K562 (cell line): ENCODE measurements around the gene APP. TPM values are rescaled to one million over a fixed set of nuclear protein-coding genes. Genes with fewer than 3 reads are reported as not detected.

Source experiments
- ATAC-seq: fragments of 200-7000 bp; cut with Tn5 transposase; 3 replicates; pipeline ENCODE4 v1.9.1; 2020; ENCODE audit warnings: moderate library complexity
- BruUV-seq: library from RNA; stranded (reverse); fragments of 400-500 nt; replicated peaks from 2 replicates; lab custom pipeline; 2021; lab: Mats Ljungman, UMichigan
- CTCF ChIA-PET: fragments of 300-600 bp; formaldehyde crosslinking; extraction: SDS; loops from one replicate; lab custom pipeline; 2021; ENCODE audit warnings: low intra/inter-chr PET ratio; lab: Yijun Ruan, JAX
- POLR2A ChIA-PET: fragments of 300-600, 350-650 bp; sonication (Branson Sonifier 250); formaldehyde crosslinking; extraction: SDS; loops from one replicate; lab custom pipeline; 2021; ENCODE audit warnings: antibody characterized with exemption, inconsistent platforms; lab: Yijun Ruan, JAX
- DNase-seq, 4 experiments: peaks; one replicate each; pipeline versions ENCODE4 v3.0.0 to v3.0.0-alpha.2; 2011 to 2018; ENCODE audit warnings: low spot score in 3 of 4, mixed read lengths in 3 of 4; ENCODE audit errors: extremely low read depth in 1 of 4
- FAIRE-seq: peaks from 2 replicates; lab custom pipeline; 2011; peaks lifted over from hg19 to GRCh38; lab: Jason Lieb, UNC
- H2AFZ ChIP-seq: 2 replicates; pipeline ENCODE4 v1.6.0; 2011; ENCODE audit warnings: low read depth, low read length, control low read depth, inconsistent platforms
- H3K27ac ChIP-seq: fragments of 200-600 bp; 3 replicates; pipeline ENCODE4 v1.8.0; 2011; ENCODE audit warnings: low read depth, mild to moderate bottlenecking, control low read depth, inconsistent platforms, low read length, moderate library complexity, mixed read lengths; ENCODE audit errors: extremely low read depth
- H3K27me3 ChIP-seq, 2 experiments: fragments of 300-600 bp in 1 of 2; 2 replicates in 1 of 2; 3 replicates in 1 of 2; pipeline versions ENCODE4 v1.6.0 to v1.8.0; 2011; ENCODE audit warnings: inconsistent platforms in 2 of 2, low read length in 2 of 2, mild to moderate bottlenecking in 1 of 2, mixed read lengths in 1 of 2, moderate library complexity in 1 of 2; ENCODE audit not compliant: control insufficient read depth in 2 of 2, insufficient read depth in 2 of 2
- H3K36me3 ChIP-seq: fragments of 300-600 bp; 3 replicates; pipeline ENCODE4 v1.8.0; 2011; ENCODE audit warnings: mild to moderate bottlenecking, low read length, inconsistent platforms; ENCODE audit not compliant: control insufficient read depth, insufficient read depth
- H3K4me1 ChIP-seq, 2 experiments: fragments of 200-600 bp in 1 of 2; replicated peaks in 1 of 2; 2 replicates in 1 of 2; 3 replicates in 1 of 2; pipeline versions ENCODE4 v1.5.1 to v1.8.0; 2011; ENCODE audit warnings: inconsistent platforms in 2 of 2, low read length in 2 of 2, mild to moderate bottlenecking in 1 of 2, mixed read lengths in 1 of 2, moderate library complexity in 1 of 2; ENCODE audit not compliant: control insufficient read depth in 2 of 2, insufficient read depth in 2 of 2
- H3K4me2 ChIP-seq: 2 replicates; pipeline ENCODE4 v1.6.1; 2011; ENCODE audit warnings: low read length, control low read depth, inconsistent platforms, mixed read lengths; ENCODE audit not compliant: insufficient read depth
- H3K4me3 ChIP-seq: fragments of 200-600 bp; sonication (generic), shearing (Covaris generic); 2 replicates; pipeline ENCODE4 v1.5.1; 2016; ENCODE audit warnings: control low read depth, inconsistent platforms
- H3K79me2 ChIP-seq: fragments of 200-600 bp; 3 replicates; pipeline ENCODE4 v1.8.0; 2011; ENCODE audit warnings: low read length, inconsistent platforms; ENCODE audit not compliant: control insufficient read depth, insufficient read depth
- H3K9ac ChIP-seq, 2 experiments: 2 replicates each; pipeline versions ENCODE4 v1.6.0 to v1.6.1; 2011; ENCODE audit warnings: low read depth in 2 of 2, low read length in 2 of 2, control low read depth in 1 of 2, inconsistent platforms in 1 of 2, mild to moderate bottlenecking in 1 of 2, mixed read lengths in 1 of 2; ENCODE audit not compliant: insufficient read depth in 1 of 2
- H3K9me1 ChIP-seq: one replicate; pipeline ENCODE4 v1.6.0; 2011; ENCODE audit warnings: inconsistent platforms, mild to moderate bottlenecking, low read length, moderate library complexity; ENCODE audit not compliant: control insufficient read depth, insufficient read depth
- H3K9me3 ChIP-seq: replicated peaks from 2 replicates; pipeline ENCODE4 v1.5.1; 2011; ENCODE audit warnings: low read depth, low read length, inconsistent platforms; ENCODE audit not compliant: control insufficient read depth, insufficient read depth
- H4K20me1 ChIP-seq: replicated peaks from 2 replicates; pipeline ENCODE4 v1.6.1; 2011; ENCODE audit warnings: low read length, inconsistent platforms, mixed read lengths; ENCODE audit not compliant: control insufficient read depth, insufficient read depth
- MIER1 ChIP-seq: fragments of 450-650 bp; IDR thresholded peaks from 2 replicates; pipeline ENCODE4 v1.6.1; 2016; ENCODE audit warnings: antibody characterized with exemption, mild to moderate bottlenecking, low read depth
- NCOA6 ChIP-seq: fragments of 450-650 bp; IDR thresholded peaks from 2 replicates; pipeline ENCODE4 v1.6.1; 2017; ENCODE audit warnings: mild to moderate bottlenecking
- NUFIP1 ChIP-seq: fragments of 450-650 bp; IDR thresholded peaks from 2 replicates; pipeline ENCODE4 v1.6.1; 2018; ENCODE audit not compliant: partially characterized antibody
- POU5F1 ChIP-seq: fragments of 150-350 bp; IDR thresholded peaks from 2 replicates; pipeline ENCODE4 v1.6.1; 2014; ENCODE audit warnings: borderline replicate concordance, low read length, low read depth, mild to moderate bottlenecking; ENCODE audit not compliant: partially characterized antibody
- ZBTB1 ChIP-seq: sonication (generic); formaldehyde crosslinking; IDR thresholded peaks from 2 replicates; pipeline ENCODE4 v1.8.1; 2023; ENCODE audit warnings: missing genetic modification reagents, low read depth, mild to moderate bottlenecking, borderline replicate concordance
- WGBS: fragments of 100-300 bp; shearing (Covaris generic); methylation state at CpG from one replicate; pipeline ENCODE4 v1.1.6; 2016; ENCODE audit warnings: low coverage, mixed read lengths; ENCODE audit not compliant: insufficient coverage; ENCODE audit errors: missing lambda C conversion rate; 5-methylcytosine and 5-hydroxymethylcytosine counted together
- in situ Hi-C: fragments of 300-500 bp; cut with MboI; formaldehyde crosslinking; loops from 4 replicates; pipeline ENCODE4 v1.15.0; 2018; ENCODE audit warnings: inconsistent platforms, mixed read lengths
- intact Hi-C: fragments of 100-400 bp; cut with micrococcal nuclease; formaldehyde crosslinking; loops from 2 replicates; pipeline ENCODE4 v1.14.2; 2022
- polyA plus RNA-seq, 8 experiments: library from polyadenylated mRNA; depleted of rRNA in 4 of 8; stranded (reverse) in 5 of 8; unstranded in 3 of 8; fragments of >200 nt; fragmentation: Nextera tagmentation in 2 of 8; fragmentation: Illumina TruSeq in 1 of 8; extraction: Ambion mirVana in 2 of 8; extraction: Trizol in 1 of 8; gene quantifications; 2 replicates each; pipeline versions ENCODE4 v1.2.1 to v1.2.3, GENCODE V29; 2011 to 2014; ENCODE audit warnings: inconsistent platforms in 1 of 8, missing spikeins in 1 of 8
- total RNA-seq, 7 experiments: library from RNA; depleted of rRNA in 6 of 7; stranded (reverse); fragments of >200 nt in 6 of 7; fragmentation: Illumina TruSeq in 2 of 7; extraction: Trizol in 2 of 7; gene quantifications; 2 replicates each; pipeline versions ENCODE4 v1.2.1 to v1.2.3, GENCODE V29; 2011 to 2021; ENCODE audit warnings: low replicate concordance in 1 of 7
- TF ChIP-seq, protein P1 (sequence below): IDR thresholded peaks from 2 replicates; pipeline ENCODE4 v1.6.1; 2016; ENCODE audit warnings: missing genetic modification characterization, missing compliant biosample characterization
- TF ChIP-seq, protein P2 (sequence below): sonication (generic); formaldehyde crosslinking; IDR thresholded peaks from 2 replicates; pipeline ENCODE4 v1.8.0; 2023; ENCODE audit warnings: mild to moderate bottlenecking, missing genetic modification reagents
- TF ChIP-seq, protein P3 (sequence below): sonication (generic); formaldehyde crosslinking; IDR thresholded peaks from 2 replicates; pipeline ENCODE4 v1.8.1; 2023; ENCODE audit warnings: mild to moderate bottlenecking, missing genetic modification reagents
- TF ChIP-seq, protein P4 (sequence below): fragments of 450-650 bp; IDR thresholded peaks from 2 replicates; pipeline ENCODE4 v1.6.1; 2016; ENCODE audit warnings: mild to moderate bottlenecking
- TF ChIP-seq, protein P5 (sequence below): fragments of 450-650 bp; IDR thresholded peaks from 2 replicates; pipeline ENCODE4 v1.6.1; 2017; ENCODE audit warnings: antibody characterized with exemption, mild to moderate bottlenecking

The APP gene
- total and polyA plus RNA-seq, 9 of the 15 experiments (the other 6 are each of a cell fraction or from before 2014, with no cell fraction given) = 0.01 to 1.5 (median 0.16) TPM; not detected in 5

DNA sequence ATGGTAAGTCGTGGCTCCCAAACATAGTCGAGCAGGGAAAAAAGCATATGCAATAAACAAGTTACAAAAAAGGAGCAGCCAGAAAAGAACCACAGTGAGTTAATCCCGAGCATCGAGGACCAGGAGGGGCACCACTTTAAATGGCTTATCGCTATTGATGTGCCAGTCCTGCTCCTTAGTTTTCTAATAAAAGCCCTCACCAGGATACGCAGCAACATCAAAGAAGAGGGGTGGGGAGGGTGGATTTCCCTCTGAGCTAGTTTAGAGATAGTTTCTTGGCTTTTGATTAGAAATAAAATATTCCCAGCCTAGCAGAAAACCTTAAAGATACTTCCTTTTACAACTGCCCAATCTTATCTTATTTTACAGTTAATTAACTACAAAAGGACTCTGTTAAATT, 265.4 kb downstream of the APP start:
- Histone ChIP-seq H3K27me3 (no peaks in the 10 kb centered on the region), H3K9ac (no peak overlapping the region), H3K9me3 (no peaks in the 10 kb centered on the region), H4K20me1 (no peaks in the 10 kb centered on the region), H2AFZ (no peak overlapping the region), H3K36me3 (no peaks in the 10 kb centered on the region), H3K4me2 (no peak overlapping the region), H3K4me1 (no peaks in the 10 kb centered on the region), H3K27ac (no peak overlapping the region), H3K79me2 (no peaks in the 10 kb centered on the region), H3K9me1 (no peaks in the 10 kb centered on the region), H3K4me3 (no peak overlapping the region)
- in situ Hi-C loops (no loop called here), intact Hi-C loops (no loop called here)
- no peak for ATAC-seq
- no peak for DNase-seq
- ChIA-PET CTCF (no interaction called here), POLR2A (no interaction called here)
- no peak for FAIRE-seq
- BruUV-seq = no TSS peak
- WGBS = 0% methylated on average over 6 of the region's 6 CpGs
- TF ChIP-seq, protein P1, sequence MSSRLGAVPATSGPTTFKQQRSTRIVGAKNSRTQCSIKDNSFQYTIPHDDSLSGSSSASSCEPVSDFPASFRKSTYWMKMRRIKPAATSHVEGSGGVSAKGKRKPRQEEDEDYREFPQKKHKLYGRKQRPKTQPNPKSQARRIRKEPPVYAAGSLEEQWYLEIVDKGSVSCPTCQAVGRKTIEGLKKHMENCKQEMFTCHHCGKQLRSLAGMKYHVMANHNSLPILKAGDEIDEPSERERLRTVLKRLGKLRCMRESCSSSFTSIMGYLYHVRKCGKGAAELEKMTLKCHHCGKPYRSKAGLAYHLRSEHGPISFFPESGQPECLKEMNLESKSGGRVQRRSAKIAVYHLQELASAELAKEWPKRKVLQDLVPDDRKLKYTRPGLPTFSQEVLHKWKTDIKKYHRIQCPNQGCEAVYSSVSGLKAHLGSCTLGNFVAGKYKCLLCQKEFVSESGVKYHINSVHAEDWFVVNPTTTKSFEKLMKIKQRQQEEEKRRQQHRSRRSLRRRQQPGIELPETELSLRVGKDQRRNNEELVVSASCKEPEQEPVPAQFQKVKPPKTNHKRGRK (tag) = no peak
- no peak for TF ChIP-seq NUFIP1
- no peak for TF ChIP-seq NCOA6
- TF ChIP-seq, protein P2, sequence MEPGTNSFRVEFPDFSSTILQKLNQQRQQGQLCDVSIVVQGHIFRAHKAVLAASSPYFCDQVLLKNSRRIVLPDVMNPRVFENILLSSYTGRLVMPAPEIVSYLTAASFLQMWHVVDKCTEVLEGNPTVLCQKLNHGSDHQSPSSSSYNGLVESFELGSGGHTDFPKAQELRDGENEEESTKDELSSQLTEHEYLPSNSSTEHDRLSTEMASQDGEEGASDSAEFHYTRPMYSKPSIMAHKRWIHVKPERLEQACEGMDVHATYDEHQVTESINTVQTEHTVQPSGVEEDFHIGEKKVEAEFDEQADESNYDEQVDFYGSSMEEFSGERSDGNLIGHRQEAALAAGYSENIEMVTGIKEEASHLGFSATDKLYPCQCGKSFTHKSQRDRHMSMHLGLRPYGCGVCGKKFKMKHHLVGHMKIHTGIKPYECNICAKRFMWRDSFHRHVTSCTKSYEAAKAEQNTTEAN = no peak
- TF ChIP-seq, protein P3, sequence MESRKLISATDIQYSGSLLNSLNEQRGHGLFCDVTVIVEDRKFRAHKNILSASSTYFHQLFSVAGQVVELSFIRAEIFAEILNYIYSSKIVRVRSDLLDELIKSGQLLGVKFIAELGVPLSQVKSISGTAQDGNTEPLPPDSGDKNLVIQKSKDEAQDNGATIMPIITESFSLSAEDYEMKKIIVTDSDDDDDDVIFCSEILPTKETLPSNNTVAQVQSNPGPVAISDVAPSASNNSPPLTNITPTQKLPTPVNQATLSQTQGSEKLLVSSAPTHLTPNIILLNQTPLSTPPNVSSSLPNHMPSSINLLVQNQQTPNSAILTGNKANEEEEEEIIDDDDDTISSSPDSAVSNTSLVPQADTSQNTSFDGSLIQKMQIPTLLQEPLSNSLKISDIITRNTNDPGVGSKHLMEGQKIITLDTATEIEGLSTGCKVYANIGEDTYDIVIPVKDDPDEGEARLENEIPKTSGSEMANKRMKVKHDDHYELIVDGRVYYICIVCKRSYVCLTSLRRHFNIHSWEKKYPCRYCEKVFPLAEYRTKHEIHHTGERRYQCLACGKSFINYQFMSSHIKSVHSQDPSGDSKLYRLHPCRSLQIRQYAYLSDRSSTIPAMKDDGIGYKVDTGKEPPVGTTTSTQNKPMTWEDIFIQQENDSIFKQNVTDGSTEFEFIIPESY (CRISPR knock-in tag) = no peak
- TF ChIP-seq, protein P4, sequence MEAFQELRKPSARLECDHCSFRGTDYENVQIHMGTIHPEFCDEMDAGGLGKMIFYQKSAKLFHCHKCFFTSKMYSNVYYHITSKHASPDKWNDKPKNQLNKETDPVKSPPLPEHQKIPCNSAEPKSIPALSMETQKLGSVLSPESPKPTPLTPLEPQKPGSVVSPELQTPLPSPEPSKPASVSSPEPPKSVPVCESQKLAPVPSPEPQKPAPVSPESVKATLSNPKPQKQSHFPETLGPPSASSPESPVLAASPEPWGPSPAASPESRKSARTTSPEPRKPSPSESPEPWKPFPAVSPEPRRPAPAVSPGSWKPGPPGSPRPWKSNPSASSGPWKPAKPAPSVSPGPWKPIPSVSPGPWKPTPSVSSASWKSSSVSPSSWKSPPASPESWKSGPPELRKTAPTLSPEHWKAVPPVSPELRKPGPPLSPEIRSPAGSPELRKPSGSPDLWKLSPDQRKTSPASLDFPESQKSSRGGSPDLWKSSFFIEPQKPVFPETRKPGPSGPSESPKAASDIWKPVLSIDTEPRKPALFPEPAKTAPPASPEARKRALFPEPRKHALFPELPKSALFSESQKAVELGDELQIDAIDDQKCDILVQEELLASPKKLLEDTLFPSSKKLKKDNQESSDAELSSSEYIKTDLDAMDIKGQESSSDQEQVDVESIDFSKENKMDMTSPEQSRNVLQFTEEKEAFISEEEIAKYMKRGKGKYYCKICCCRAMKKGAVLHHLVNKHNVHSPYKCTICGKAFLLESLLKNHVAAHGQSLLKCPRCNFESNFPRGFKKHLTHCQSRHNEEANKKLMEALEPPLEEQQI = no peak
- TF ChIP-seq POU5F1 = no peak
- TF ChIP-seq MIER1 = no peak
- no peak for TF ChIP-seq ZBTB1 (CRISPR knock-in tag)
- TF ChIP-seq, protein P5, sequence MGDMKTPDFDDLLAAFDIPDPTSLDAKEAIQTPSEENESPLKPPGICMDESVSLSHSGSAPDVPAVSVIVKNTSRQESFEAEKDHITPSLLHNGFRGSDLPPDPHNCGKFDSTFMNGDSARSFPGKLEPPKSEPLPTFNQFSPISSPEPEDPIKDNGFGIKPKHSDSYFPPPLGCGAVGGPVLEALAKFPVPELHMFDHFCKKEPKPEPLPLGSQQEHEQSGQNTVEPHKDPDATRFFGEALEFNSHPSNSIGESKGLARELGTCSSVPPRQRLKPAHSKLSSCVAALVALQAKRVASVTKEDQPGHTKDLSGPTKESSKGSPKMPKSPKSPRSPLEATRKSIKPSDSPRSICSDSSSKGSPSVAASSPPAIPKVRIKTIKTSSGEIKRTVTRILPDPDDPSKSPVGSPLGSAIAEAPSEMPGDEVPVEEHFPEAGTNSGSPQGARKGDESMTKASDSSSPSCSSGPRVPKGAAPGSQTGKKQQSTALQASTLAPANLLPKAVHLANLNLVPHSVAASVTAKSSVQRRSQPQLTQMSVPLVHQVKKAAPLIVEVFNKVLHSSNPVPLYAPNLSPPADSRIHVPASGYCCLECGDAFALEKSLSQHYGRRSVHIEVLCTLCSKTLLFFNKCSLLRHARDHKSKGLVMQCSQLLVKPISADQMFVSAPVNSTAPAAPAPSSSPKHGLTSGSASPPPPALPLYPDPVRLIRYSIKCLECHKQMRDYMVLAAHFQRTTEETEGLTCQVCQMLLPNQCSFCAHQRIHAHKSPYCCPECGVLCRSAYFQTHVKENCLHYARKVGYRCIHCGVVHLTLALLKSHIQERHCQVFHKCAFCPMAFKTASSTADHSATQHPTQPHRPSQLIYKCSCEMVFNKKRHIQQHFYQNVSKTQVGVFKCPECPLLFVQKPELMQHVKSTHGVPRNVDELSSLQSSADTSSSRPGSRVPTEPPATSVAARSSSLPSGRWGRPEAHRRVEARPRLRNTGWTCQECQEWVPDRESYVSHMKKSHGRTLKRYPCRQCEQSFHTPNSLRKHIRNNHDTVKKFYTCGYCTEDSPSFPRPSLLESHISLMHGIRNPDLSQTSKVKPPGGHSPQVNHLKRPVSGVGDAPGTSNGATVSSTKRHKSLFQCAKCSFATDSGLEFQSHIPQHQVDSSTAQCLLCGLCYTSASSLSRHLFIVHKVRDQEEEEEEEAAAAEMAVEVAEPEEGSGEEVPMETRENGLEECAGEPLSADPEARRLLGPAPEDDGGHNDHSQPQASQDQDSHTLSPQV = no peak
